ENCODE results near the gene SQSTM1. TPM values are rescaled to one million over a fixed set of nuclear protein-coding genes. Genes with fewer than 3 reads are reported as not detected.
A peak's percentile ranks its signal among the peaks of the same experiment; 100 is the strongest.

SQSTM1 gene
- total and polyA plus RNA-seq, 3 experiments from 2014 or later, result 158 to 212 (median 179) TPM

DNA sequence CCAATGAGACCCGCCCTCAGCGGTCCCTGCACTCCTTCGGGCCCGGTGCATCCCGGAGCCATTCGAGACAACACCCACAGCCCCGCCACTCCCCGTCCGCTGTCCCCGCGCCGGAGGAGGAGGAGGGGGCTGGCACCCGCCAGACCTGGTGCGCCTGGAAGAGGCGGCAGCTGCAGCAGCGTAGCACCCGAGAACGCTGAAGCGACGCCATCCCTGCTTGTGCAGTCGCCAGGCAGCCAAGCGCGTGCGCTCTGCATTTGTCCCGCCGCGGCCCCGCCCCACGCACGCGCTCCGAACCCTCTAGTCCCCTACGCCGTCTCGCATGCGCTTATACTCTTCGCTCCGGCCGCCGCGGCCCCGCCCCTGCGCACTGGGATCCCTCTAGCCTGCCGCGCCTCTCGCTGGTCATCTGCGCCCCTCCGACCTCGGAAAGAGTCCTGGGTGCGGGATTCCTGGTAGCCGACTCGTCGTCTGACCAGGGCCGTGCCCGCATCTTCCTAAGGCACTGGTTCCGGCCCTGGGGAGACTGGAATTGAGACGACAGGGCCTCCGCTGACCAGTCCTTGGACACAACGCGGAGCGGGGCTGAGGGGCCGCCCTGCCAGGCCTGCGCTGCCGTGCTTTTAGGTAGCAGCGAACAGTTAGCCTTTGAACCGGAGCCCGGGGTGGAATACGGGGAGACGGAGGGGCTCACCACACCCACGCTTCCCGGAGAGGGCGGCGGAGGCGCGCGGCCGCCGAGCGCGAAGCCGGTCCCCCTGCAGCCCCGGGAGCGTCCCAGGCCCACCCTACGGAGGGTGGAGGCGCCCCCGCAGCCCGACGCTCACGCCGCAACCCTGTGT is 38.1 kb downstream of the SQSTM1 start, which contains the start of gene MRNIP:
Gene MRNIP, minus strand, starts transcription at position 232 of the 842 bp plus-strand sequence. Its CDS starts 21 bp downstream, at position 211.
- Histone ChIP-seq H3K36me3 (ENCODE audit: insufficient read depth, low read length) (no peaks in the 10 kb centered on the region), H3K4me3 (ENCODE audit: low read length) (peak within 1 kb of the TSS; percentile 98), H3K27me3 (ENCODE audit: insufficient read depth, low read length, poor library complexity, severe bottlenecking) (no peaks in the 10 kb centered on the region), H3K27ac (ENCODE audit: low read depth, low read length) (peak within 1 kb of the TSS; percentile 88), H3K4me1 (ENCODE audit: insufficient read depth, low read length) (peaks cover 6% of the 10 kb centered on the region), H3K9me3 (ENCODE audit: low read length) (no peaks in the 10 kb centered on the region)
- Mint-ChIP-seq H3K27me3 (no peaks in the 10 kb centered on the region), H3K27ac (peak within 1 kb of the TSS; percentile 77 to 99 (median 92)), H3K4me1 (peaks cover 21 to 37% (median 27%) of the 10 kb centered on the region in 3 donors), H3K36me3 (peaks cover 0 to 31% (median under 1%) of the 10 kb centered on the region in 3 donors), H3K4me3 (peak within 1 kb of the TSS; percentile 95 to 98 (median 97)), H3K9me3 (no peaks in the 10 kb centered on the region)
- DNase-seq, result peak; percentile 79 to 89 (median 83)
- POLR2A ChIA-PET, result interaction anchor here (0.6 to 1.2 kb wide), 5 partner anchors 29 to 126 kb away, joined by 3 to 4 read pairs (median 4); partner anchors contain the start of genes MAML1 and SQSTM1
- CTCF ChIA-PET, result interaction anchor here (1.0 to 1.5 kb wide), 2 partner anchors 47 to 96 kb away, joined by 3 to 4 read pairs; no protein-coding TSS in a partner anchor

DNA sequence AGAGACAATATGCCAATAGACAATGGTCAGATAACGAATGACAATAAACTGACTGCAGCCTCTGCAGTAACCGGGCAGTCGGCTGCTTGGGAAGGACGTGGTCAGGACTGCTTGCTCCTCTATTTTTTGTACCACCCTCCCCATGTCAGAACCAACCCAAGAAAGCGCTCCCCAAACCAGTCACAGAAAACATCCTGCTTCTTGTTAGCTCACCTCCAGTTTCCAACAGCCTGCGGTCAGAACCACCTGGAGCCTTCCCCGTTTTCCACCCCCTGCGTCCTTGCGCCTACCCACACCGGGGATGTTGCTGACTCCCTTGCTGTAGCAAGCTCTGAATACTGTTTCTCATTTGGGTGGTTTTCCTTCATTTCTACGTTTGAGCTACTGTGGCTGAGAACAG is 39.6 kb downstream of the SQSTM1 start:
- ChIA-PET POLR2A (no interaction called here), CTCF (interaction anchor here (0.5 kb wide), 1 partner anchor 51 kb away, joined by 4 read pairs; no protein-coding TSS in a partner anchor)
- peak overlapping the region in 1 of 8 donors; percentile 50 for H3K27ac Mint-ChIP-seq
- H3K4me3 ChIP-seq (ENCODE audit: low read length), result no peak overlapping the region
- no peaks in the 10 kb centered on the region for H3K9me3 ChIP-seq (ENCODE audit: low read length)
- no peaks in the 10 kb centered on the region for H3K27me3 Mint-ChIP-seq
- H3K9me3 Mint-ChIP-seq, result no peaks in the 10 kb centered on the region
- DNase-seq, result no peak
- no peaks in the 10 kb centered on the region for H3K36me3 ChIP-seq (ENCODE audit: insufficient read depth, low read length)
- H3K27me3 ChIP-seq (ENCODE audit: insufficient read depth, low read length, poor library complexity, severe bottlenecking), result no peaks in the 10 kb centered on the region
- peak overlapping the region; percentile 41 to 98 (median 95) for H3K4me3 Mint-ChIP-seq
- no peak overlapping the region for H3K27ac ChIP-seq (ENCODE audit: low read depth, low read length)
- peaks cover 0 to 41% (median 2%) of the 10 kb centered on the region in 3 donors for H3K36me3 Mint-ChIP-seq
- H3K4me1 Mint-ChIP-seq, result peaks cover 20 to 28% (median 24%) of the 10 kb centered on the region in 3 donors
- H3K4me1 ChIP-seq (ENCODE audit: insufficient read depth, low read length), result peaks cover 6% of the 10 kb centered on the region

DNA sequence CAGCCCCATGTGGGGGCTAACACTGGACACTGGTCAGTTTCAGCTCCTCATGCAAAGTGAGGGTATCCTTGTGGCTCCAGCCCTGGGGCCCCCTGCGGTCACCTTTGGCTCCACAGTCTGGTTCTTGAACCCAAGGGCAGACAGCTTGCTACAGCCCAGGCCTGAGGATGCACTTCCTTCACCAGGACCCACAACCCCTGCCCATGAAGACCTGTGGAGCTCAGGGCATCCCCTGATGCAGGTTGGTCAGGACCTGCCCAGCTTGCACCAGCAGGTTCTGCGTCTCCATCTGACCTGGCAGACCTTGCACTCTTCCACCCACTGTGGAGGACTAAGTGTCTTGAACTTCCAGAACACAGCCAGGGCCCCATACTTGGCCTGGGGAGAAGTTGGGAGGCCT is 41.6 kb downstream of the SQSTM1 start:
- H3K4me3 ChIP-seq (ENCODE audit: low read length), result no peak overlapping the region
- no peak for DNase-seq
- Mint-ChIP-seq H3K27ac (peak overlapping the region in 1 of 8 donors; percentile 11), H3K4me1 (peaks cover 15 to 19% (median 16%) of the 10 kb centered on the region in 3 donors), H3K36me3 (peaks cover 0 to 48% (median 3%) of the 10 kb centered on the region in 3 donors), H3K27me3 (no peaks in the 10 kb centered on the region), H3K4me3 (peak overlapping the region in 1 of 7 donors; percentile 37), H3K9me3 (no peaks in the 10 kb centered on the region)
- peaks cover 6% of the 10 kb centered on the region for H3K4me1 ChIP-seq (ENCODE audit: insufficient read depth, low read length)
- H3K27me3 ChIP-seq (ENCODE audit: insufficient read depth, low read length, poor library complexity, severe bottlenecking), result no peaks in the 10 kb centered on the region
- H3K27ac ChIP-seq (ENCODE audit: low read depth, low read length), result no peak overlapping the region
- H3K36me3 ChIP-seq (ENCODE audit: insufficient read depth, low read length), result no peaks in the 10 kb centered on the region
- no peaks in the 10 kb centered on the region for H3K9me3 ChIP-seq (ENCODE audit: low read length)
- ChIA-PET POLR2A (no interaction called here), CTCF (no interaction called here)

- Histone ChIP-seq H3K36me3 (ENCODE audit: insufficient read depth, low read length) (no peaks in the 10 kb centered on the region), H3K27me3 (ENCODE audit: insufficient read depth, low read length, poor library complexity, severe bottlenecking) (no peaks in the 10 kb centered on the region), H3K4me1 (ENCODE audit: insufficient read depth, low read length) (peaks cover under 1% of the 10 kb centered on the region), H3K9me3 (ENCODE audit: low read length) (no peaks in the 10 kb centered on the region), H3K4me3 (ENCODE audit: low read length) (no peak overlapping the region), H3K27ac (ENCODE audit: low read depth, low read length) (no peak overlapping the region)
- no peak for DNase-seq
- ChIA-PET POLR2A (no interaction called here), CTCF (no interaction called here)
- Mint-ChIP-seq H3K27me3 (no peaks in the 10 kb centered on the region), H3K9me3 (no peaks in the 10 kb centered on the region), H3K4me3 (peak overlapping the region in 1 of 7 donors; percentile 37), H3K4me1 (peaks cover 10 to 13% (median 11%) of the 10 kb centered on the region in 3 donors), H3K36me3 (peaks cover 0 to 52% (median 4%) of the 10 kb centered on the region in 3 donors), H3K27ac (no peak overlapping the region)
These were observed 42.2 kb downstream of the SQSTM1 start for GRCh38 chr5:179862891-179863290.

- H3K27me3 Mint-ChIP-seq, result no peaks in the 10 kb centered on the region
- Histone ChIP-seq H3K27me3 (ENCODE audit: insufficient read depth, low read length, poor library complexity, severe bottlenecking) (no peaks in the 10 kb centered on the region), H3K27ac (ENCODE audit: low read depth, low read length) (no peak overlapping the region), H3K9me3 (ENCODE audit: low read length) (no peaks in the 10 kb centered on the region), H3K4me3 (ENCODE audit: low read length) (no peak overlapping the region), H3K36me3 (ENCODE audit: insufficient read depth, low read length) (no peaks in the 10 kb centered on the region), H3K4me1 (ENCODE audit: insufficient read depth, low read length) (no peaks in the 10 kb centered on the region)
- no peak overlapping the region for H3K4me3 Mint-ChIP-seq
- no peaks in the 10 kb centered on the region for H3K9me3 Mint-ChIP-seq
- POLR2A ChIA-PET, result no interaction called here
- peaks cover 0 to 49% (median 4%) of the 10 kb centered on the region in 3 donors for H3K36me3 Mint-ChIP-seq
- H3K27ac Mint-ChIP-seq, result peak overlapping the region in 2 of 8 donors; percentile 33 to 72
- no peak for DNase-seq
- H3K4me1 Mint-ChIP-seq, result peaks cover 6 to 9% (median 6%) of the 10 kb centered on the region in 3 donors
- CTCF ChIA-PET, result interaction anchor here (1.0 kb wide), 1 partner anchor 22 kb away, joined by 3 read pairs; no protein-coding TSS in a partner anchor
These were observed 42.9 kb downstream of the SQSTM1 start for GRCh38 chr5:179863449-179864085.

- ChIA-PET POLR2A (no interaction called here), CTCF (interaction anchor here (1.0 kb wide), 1 partner anchor 21 kb away, joined by 3 read pairs; no protein-coding TSS in a partner anchor)
- no peak for DNase-seq
- Histone ChIP-seq H3K4me1 (ENCODE audit: insufficient read depth, low read length) (no peaks in the 10 kb centered on the region), H3K27ac (ENCODE audit: low read depth, low read length) (no peak overlapping the region), H3K36me3 (ENCODE audit: insufficient read depth, low read length) (no peaks in the 10 kb centered on the region), H3K27me3 (ENCODE audit: insufficient read depth, low read length, poor library complexity, severe bottlenecking) (no peaks in the 10 kb centered on the region), H3K9me3 (ENCODE audit: low read length) (no peaks in the 10 kb centered on the region), H3K4me3 (ENCODE audit: low read length) (no peak overlapping the region)
- H3K9me3 Mint-ChIP-seq, result no peaks in the 10 kb centered on the region
- H3K36me3 Mint-ChIP-seq, result peaks cover 0 to 51% (median 4%) of the 10 kb centered on the region in 3 donors
- no peaks in the 10 kb centered on the region for H3K27me3 Mint-ChIP-seq
- no peak overlapping the region for H3K27ac Mint-ChIP-seq
- no peak overlapping the region for H3K4me3 Mint-ChIP-seq
- peaks cover 2 to 9% (median 3%) of the 10 kb centered on the region in 3 donors for H3K4me1 Mint-ChIP-seq
These were observed 44.0 kb downstream of the SQSTM1 start for GRCh38 chr5:179864686-179865085.

DNA sequence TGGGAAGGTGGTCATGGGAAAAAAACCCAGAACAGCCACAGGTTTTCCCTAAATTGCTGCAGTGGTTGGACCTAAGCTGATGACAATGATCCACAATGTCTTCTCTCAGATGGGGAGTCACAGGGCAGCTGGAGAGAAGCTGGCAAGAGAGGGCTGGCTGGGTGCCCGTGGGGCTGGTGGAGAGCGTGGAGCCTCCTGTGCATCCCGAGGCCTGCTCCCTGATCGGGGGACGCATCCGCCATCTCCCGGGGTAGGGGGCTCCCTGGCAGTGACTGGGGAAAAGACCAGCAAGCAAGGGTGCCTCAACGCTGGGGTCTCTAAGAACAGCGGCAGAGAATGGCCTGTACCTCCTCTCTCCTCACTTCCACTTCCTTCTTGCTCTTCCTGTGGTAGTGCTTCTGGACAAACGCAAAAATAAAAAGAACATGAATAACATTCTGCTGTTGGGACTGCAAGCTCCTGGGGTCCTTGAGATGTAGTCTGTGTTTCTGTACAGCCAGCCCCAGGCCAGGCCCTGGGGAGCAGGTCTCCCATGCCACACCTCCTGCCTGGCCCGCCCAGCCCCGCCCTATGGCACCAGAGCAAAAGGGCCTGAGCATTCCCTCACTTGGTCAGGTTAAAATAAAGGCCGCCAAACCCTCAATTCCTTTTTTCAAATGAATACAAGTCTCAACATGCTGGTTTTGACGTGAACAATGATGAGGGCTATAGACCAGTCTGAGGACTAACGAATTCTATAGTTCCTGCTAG is 45.0 kb downstream of the SQSTM1 start:
- DNase-seq, result no peak
- no peaks in the 10 kb centered on the region for H3K9me3 ChIP-seq (ENCODE audit: low read length)
- H3K4me3 ChIP-seq (ENCODE audit: low read length), result no peak overlapping the region
- Mint-ChIP-seq H3K36me3 (peaks cover 0 to 58% (median 4%) of the 10 kb centered on the region in 3 donors), H3K9me3 (no peaks in the 10 kb centered on the region), H3K4me1 (no peaks in the 10 kb centered on the region), H3K4me3 (no peak overlapping the region), H3K27me3 (no peaks in the 10 kb centered on the region), H3K27ac (peak overlapping the region in 2 of 8 donors; percentile 54 to 74)
- no peaks in the 10 kb centered on the region for H3K36me3 ChIP-seq (ENCODE audit: insufficient read depth, low read length)
- H3K27ac ChIP-seq (ENCODE audit: low read depth, low read length), result no peak overlapping the region
- ChIA-PET POLR2A (no interaction called here), CTCF (interaction anchor here (1.3 kb wide), 1 partner anchor 18 kb away, joined by 4 read pairs; no protein-coding TSS in a partner anchor)
- H3K4me1 ChIP-seq (ENCODE audit: insufficient read depth, low read length), result no peaks in the 10 kb centered on the region
- no peaks in the 10 kb centered on the region for H3K27me3 ChIP-seq (ENCODE audit: insufficient read depth, low read length, poor library complexity, severe bottlenecking)

Data from CD8-positive, alpha-beta memory T cell (primary cell).